GM12873 (cell line): ENCODE measurements around the gene TYRO3.

Experiments used
- CTCF ChIP-seq: IDR thresholded peaks from 2 replicates; pipeline ENCODE4 v1.5.1; 2012; ENCODE audit warnings: low read depth, mild to moderate bottlenecking, moderate library complexity, low read length, control low read depth; ENCODE audit not compliant: insufficient read depth; ENCODE audit errors: missing control alignments

Gene TYRO3

GRCh38 chr15:41536866-41537265, 22.1 kb upstream of the TYRO3 start:
- TF ChIP-seq CTCF: no peak

- no peak for TF ChIP-seq CTCF
Observed at GRCh38 chr15:41543521-41543870, 15.5 kb upstream of the TYRO3 start.

DNA sequence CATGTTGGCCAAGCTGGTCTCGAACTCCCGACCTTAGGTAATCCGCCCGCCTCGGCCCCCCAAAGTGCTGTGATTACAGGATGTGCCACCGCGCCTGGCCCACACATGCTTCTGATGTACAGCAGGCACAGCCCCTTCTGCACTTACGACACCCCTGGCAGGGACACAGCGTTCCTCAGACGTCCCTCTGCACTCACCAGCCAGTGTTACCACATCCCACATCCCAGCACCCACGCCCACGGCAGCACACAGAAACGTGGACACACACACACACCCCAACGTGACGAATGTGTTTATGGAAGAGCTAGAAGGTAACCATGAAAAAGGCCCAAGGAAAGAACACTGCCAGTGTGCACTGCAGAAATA, 14.4 kb upstream of the TYRO3 start:
- TF ChIP-seq CTCF: no peak

GRCh38 chr15:41545218-41545617, 13.8 kb upstream of the TYRO3 start:
- TF ChIP-seq CTCF: no peak

DNA sequence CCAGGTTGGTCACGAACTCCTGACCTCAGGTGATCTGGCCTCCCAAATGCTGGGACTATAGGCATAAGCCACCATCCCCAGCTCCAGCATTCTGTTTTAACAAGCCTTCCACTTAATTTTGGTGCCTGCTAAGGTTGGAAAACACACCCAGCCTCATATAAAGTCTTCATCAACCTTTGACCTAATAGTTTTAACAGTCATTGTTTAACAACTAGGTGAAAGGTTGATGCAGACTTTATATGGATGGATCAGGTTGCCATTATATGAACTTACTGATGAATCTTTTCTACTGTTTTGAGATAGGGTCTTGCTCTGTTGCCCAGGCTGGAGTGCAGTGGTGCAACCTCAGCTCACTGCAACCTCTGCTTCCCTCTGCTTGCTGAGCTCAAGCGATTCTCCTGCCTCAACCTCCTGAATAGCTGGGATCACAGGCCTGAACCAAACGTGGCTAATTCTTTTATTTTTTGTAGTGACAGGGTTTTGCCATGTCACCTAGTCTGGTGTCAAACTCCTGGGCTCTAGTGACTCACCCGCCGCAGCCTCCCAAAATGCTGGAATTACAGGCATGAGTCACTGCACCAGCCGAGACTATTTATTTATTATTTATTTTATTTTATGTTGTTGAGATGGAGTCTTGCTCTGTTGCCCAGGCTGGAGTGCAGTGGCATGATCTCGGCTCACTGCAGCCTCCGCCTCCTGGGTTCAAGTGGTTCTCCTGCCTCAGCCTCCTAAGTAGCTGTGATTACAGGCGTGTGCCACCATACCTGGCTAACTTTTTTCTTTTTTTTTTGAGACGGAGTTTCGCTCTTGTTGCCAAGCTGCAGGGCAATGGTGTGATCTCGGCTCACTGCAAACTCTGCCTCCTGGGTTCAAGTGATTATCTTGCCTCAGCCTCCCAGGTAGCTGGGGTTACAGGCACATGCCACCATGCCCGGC, 11.9 kb upstream of the TYRO3 start:
- no peak for TF ChIP-seq CTCF

GRCh38 chr15:41550066-41550775, 8.8 kb upstream of the TYRO3 start:
- no peak for TF ChIP-seq CTCF

DNA sequence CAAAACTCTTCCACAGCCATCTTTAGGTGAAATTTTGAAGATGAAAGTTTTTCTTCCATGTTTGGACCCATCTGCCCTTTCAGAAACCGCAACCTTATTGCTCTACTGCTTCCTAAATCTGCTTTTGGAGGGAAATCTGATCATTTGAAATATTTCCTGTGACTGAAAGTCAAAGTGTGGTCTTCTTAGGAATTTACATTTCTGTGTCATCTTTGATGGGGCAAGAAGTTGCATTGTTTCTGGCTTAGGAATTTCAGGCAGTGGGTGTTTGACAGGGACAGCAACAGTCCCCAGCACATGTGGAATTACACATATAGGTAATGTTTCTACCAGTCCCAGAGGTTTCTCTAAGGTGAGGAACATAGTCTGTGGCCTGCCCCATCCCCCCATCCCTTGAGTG, 5.3 kb upstream of the TYRO3 start:
- no peak for TF ChIP-seq CTCF
